ENCODE results near the gene KCNK15.

The KCNK15 gene

GRCh38 chr20:44736170-44737021 is 9.3 kb upstream of the KCNK15 start:
- DNase-seq: peak; percentile 15 to 31
- TF ChIP-seq GATA1 (IDR thresholded peaks at IDR 0.05; ENCODE audit: low read depth, low read length) (no peak), POLR2A (IDR thresholded peaks at IDR 0.05; ENCODE audit: low read length) (no peak)

- TF ChIP-seq GATA1 (IDR thresholded peaks at IDR 0.05; ENCODE audit: low read depth, low read length): no peak
- no peak for TF ChIP-seq POLR2A (IDR thresholded peaks at IDR 0.05; ENCODE audit: low read length)
- DNase-seq: no peak
These were observed 8.5 kb upstream of the KCNK15 start for GRCh38 chr20:44737116-44737515.

GRCh38 chr20:44738813-44739477 is 6.7 kb upstream of the KCNK15 start:
- no peak for TF ChIP-seq POLR2A (IDR thresholded peaks at IDR 0.05; ENCODE audit: low read length)
- TF ChIP-seq GATA1 (IDR thresholded peaks at IDR 0.05; ENCODE audit: low read depth, low read length): no peak
- peak; percentile 44 to 66 for DNase-seq

- TF ChIP-seq POLR2A (IDR thresholded peaks at IDR 0.05; ENCODE audit: low read length): no peak
- TF ChIP-seq GATA1 (IDR thresholded peaks at IDR 0.05; ENCODE audit: low read depth, low read length): no peak
- DNase-seq: no peak
These were observed 5.7 kb upstream of the KCNK15 start for GRCh38 chr20:44739942-44740341.

- DNase-seq: no peak
- TF ChIP-seq GATA1 (IDR thresholded peaks at IDR 0.05; ENCODE audit: low read depth, low read length): no peak
- no peak for TF ChIP-seq POLR2A (IDR thresholded peaks at IDR 0.05; ENCODE audit: low read length)
These were observed 3.2 kb upstream of the KCNK15 start for GRCh38 chr20:44742304-44743079.

GRCh38 chr20:44743080-44743701 is 2.5 kb upstream of the KCNK15 start:
- TF ChIP-seq POLR2A (IDR thresholded peaks at IDR 0.05; ENCODE audit: low read length): no peak
- TF ChIP-seq GATA1 (IDR thresholded peaks at IDR 0.05; ENCODE audit: low read depth, low read length): no peak
- no peak for DNase-seq

GRCh38 chr20:44743916-44744655 is 1.6 kb upstream of the KCNK15 start:
- DNase-seq: no peak
- no peak for TF ChIP-seq GATA1 (IDR thresholded peaks at IDR 0.05; ENCODE audit: low read depth, low read length)
- no peak for TF ChIP-seq POLR2A (IDR thresholded peaks at IDR 0.05; ENCODE audit: low read length)

GRCh38 chr20:44745122-44745597 is 505 bp upstream of the KCNK15 start:
- TF ChIP-seq GATA1 (IDR thresholded peaks at IDR 0.05; ENCODE audit: low read depth, low read length) (no peak), POLR2A (IDR thresholded peaks at IDR 0.05; ENCODE audit: low read length) (no peak)
- no peak for DNase-seq

GRCh38 chr20:44746367-44747165 is 901 bp downstream of the KCNK15 start:
- DNase-seq: no peak
- TF ChIP-seq GATA1 (IDR thresholded peaks at IDR 0.05; ENCODE audit: low read depth, low read length) (no peak), POLR2A (IDR thresholded peaks at IDR 0.05; ENCODE audit: low read length) (no peak)

- TF ChIP-seq POLR2A (IDR thresholded peaks at IDR 0.05; ENCODE audit: low read length): no peak
- no peak for TF ChIP-seq GATA1 (IDR thresholded peaks at IDR 0.05; ENCODE audit: low read depth, low read length)
These were observed 1.7 kb downstream of the KCNK15 start for GRCh38 chr20:44747166-44748004.

GRCh38 chr20:44748005-44748370 is 2.3 kb downstream of the KCNK15 start:
- TF ChIP-seq GATA1 (IDR thresholded peaks at IDR 0.05; ENCODE audit: low read depth, low read length) (no peak), POLR2A (IDR thresholded peaks at IDR 0.05; ENCODE audit: low read length) (no peak)
- peak in 1 of 2 experiments; percentile 14 for DNase-seq

More at GRCh38 chr20:44747166-44748004, 1.7 kb downstream of the KCNK15 start:
- peak; percentile 54 to 74 for DNase-seq

Data from erythroblast (primary cell).